Measurements from ENCODE around the gene ZNF70.

DNA sequence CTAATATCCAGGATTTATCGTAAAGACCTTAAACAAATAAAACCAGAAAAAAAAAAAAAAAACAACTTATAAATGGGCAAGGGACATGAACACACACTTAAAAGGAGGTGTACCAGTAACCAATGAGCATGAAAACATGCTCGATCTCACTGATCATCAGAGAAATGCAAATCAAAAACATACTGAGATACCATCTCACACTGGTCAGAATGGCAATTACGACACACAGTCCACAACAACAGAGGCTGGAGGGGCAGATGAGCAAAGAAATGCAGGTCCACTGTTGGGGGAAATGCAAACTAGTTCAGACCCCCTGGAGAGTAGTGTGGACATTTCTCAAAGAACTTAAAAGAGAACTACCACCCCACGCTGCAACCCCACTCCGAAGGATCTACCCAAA, 46.9 kb downstream of the ZNF70 start:
- no peak for TF ChIP-seq POLR2A (IDR thresholded peaks at IDR 0.05)
- TF ChIP-seq, protein P1, sequence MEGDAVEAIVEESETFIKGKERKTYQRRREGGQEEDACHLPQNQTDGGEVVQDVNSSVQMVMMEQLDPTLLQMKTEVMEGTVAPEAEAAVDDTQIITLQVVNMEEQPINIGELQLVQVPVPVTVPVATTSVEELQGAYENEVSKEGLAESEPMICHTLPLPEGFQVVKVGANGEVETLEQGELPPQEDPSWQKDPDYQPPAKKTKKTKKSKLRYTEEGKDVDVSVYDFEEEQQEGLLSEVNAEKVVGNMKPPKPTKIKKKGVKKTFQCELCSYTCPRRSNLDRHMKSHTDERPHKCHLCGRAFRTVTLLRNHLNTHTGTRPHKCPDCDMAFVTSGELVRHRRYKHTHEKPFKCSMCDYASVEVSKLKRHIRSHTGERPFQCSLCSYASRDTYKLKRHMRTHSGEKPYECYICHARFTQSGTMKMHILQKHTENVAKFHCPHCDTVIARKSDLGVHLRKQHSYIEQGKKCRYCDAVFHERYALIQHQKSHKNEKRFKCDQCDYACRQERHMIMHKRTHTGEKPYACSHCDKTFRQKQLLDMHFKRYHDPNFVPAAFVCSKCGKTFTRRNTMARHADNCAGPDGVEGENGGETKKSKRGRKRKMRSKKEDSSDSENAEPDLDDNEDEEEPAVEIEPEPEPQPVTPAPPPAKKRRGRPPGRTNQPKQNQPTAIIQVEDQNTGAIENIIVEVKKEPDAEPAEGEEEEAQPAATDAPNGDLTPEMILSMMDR (IDR thresholded peaks at IDR 0.05): no peak
